ENCODE data around the gene RHBDL2. TPM values are rescaled to one million over a fixed set of nuclear protein-coding genes. Genes with fewer than 3 reads are reported as not detected.
"Not testable (repeated sequence)": the region's sequence is repeated elsewhere in the genome, so short reads cannot be mapped to it uniquely, and the experiment has no call there.

RHBDL2 gene
- total and polyA plus RNA-seq, 2 of the 13 experiments (the other 11 are each of a cell fraction or from before 2014, with no cell fraction given) = 3.3 to 5.4 TPM

DNA sequence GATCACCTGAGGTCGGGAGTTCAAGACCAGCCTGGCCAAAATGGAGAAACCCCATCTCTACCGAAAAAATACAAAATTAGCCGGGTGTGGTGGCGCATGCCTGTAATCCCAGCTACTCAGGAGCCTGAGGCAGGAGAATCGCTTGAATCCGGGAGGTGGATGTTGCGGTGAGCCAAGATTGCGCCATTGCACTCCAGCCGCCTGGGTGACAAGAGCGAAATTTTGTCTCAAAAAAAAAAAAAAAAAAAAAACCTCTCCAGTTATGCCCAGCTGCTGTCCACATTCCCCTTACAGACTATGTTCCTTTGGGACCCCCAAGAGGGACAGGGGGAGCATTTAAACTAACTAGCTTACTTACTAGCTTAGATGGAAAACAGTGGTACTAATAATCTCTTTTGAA lies 105.3 kb downstream of the RHBDL2 start:
- WGBS (ENCODE audit: low lambda C conversion rate) = 86% methylated on average over 9 of the region's 10 CpGs
- H3K79me2 ChIP-seq (ENCODE audit: insufficient read depth, low read length); H4K20me1 ChIP-seq (ENCODE audit: insufficient read depth, low read length); in situ Hi-C loops (cut with HindIII; ENCODE audit: extremely low pct_ligation_motif_present, low pct_unique_long_range_greater_than_20kb); H3K4me2 ChIP-seq (ENCODE audit: low read depth, low read length); H3K4me1 ChIP-seq (ENCODE audit: insufficient read depth, low read length); H2AFZ ChIP-seq (ENCODE audit: low read length); H3K9ac ChIP-seq (ENCODE audit: insufficient read depth, low read depth, low read length); H3K27me3 ChIP-seq (ENCODE audit: control insufficient read depth in 1 of 2, insufficient read depth in 2 of 2, low read length in 2 of 2); BruUV-seq (replicated peaks); ATAC-seq; CTCF ChIA-PET (ENCODE audit: low intra/inter-chr PET ratio, low total read pairs); H3K27ac ChIP-seq (ENCODE audit: extremely low read length, insufficient read depth, low read length); POLR2A ChIA-PET; DNase-seq (ENCODE audit: low spot score); H3K4me3 ChIP-seq (replicated peaks in 1 of 3; ENCODE audit: insufficient read depth in 1 of 3, low read depth in 2 of 3, low read length in 3 of 3); FAIRE-seq; H3K9me3 ChIP-seq (ENCODE audit: low read length): not testable (repeated sequence)
- intact Hi-C loops (cut with micrococcal nuclease; ENCODE audit: unreplicated experiment) = loop anchor here (5.0 kb wide), 2 partner anchors 256 to 799 kb away; no protein-coding TSS in a partner anchor
- peaks cover 8 to 24% of the 10 kb centered on the region in 2 experiments for H3K36me3 ChIP-seq (replicated peaks in 1 of 2; ENCODE audit: control insufficient read depth in 1 of 2, insufficient read depth in 2 of 2, low read length in 2 of 2)

Small RNAs within 50 kb of the gene (small RNA-seq; reads per million reads assigned to genes)
- gene GJA9-MYCBP (ENCODE audit: insufficient read depth in 2 of 3, insufficient read length in 3 of 3, low read depth in 2 of 3, low replicate concordance in 1 of 3) (0 reads per million in 3 experiments), gene RF00019 (ENCODE audit: insufficient read depth in 2 of 3, insufficient read length in 3 of 3, low read depth in 2 of 3, low replicate concordance in 1 of 3) (0 reads per million in 3 experiments), gene RNU6-605P (ENCODE audit: insufficient read depth in 2 of 3, insufficient read length in 3 of 3, low read depth in 2 of 3, low replicate concordance in 1 of 3) (0 reads per million in 3 experiments)

Other genes with a start within 250 kb of the RHBDL2 start
- 7.6 and 15.4 TPM in 2 replicates for gene RRAGC, start 82.1 kb downstream of the RHBDL2 start, total RNA-seq (2016; rRNA removed; fragmentation: Illumina TruSeq; extraction: Trizol)
- gene RRAGC, start 82.1 kb downstream of the RHBDL2 start, polyA plus RNA-seq (2011; rRNA removed) = 6.4 and 8.0 TPM in 2 replicates
- 30.4 and 48.0 TPM in 2 replicates for gene MYCBP, start 68.5 kb downstream of the RHBDL2 start, total RNA-seq (2016; rRNA removed; fragmentation: Illumina TruSeq; extraction: Trizol)
- 7.3 and 11.4 TPM in 2 replicates for gene MYCBP, start 68.5 kb downstream of the RHBDL2 start, polyA plus RNA-seq (2011; rRNA removed)
- gene GJA9, start 60.2 kb downstream of the RHBDL2 start, total RNA-seq (2016; rRNA removed; fragmentation: Illumina TruSeq; extraction: Trizol) = 0.13 and 0.14 TPM in 2 replicates
- gene GJA9, start 60.2 kb downstream of the RHBDL2 start, polyA plus RNA-seq (2011; rRNA removed) = 0.08 TPM in 1 of 2 replicates, not detected in the other
- 123 and 154 TPM in 2 replicates for gene AKIRIN1, start 49.4 kb upstream of the RHBDL2 start, total RNA-seq (2016; rRNA removed; fragmentation: Illumina TruSeq; extraction: Trizol)
- 96.9 and 157 TPM in 2 replicates for gene AKIRIN1, start 49.4 kb upstream of the RHBDL2 start, polyA plus RNA-seq (2011; rRNA removed)
- 466 and 655 TPM in 2 replicates for gene NDUFS5, start 84.5 kb upstream of the RHBDL2 start, total RNA-seq (2016; rRNA removed; fragmentation: Illumina TruSeq; extraction: Trizol)
- gene NDUFS5, start 84.5 kb upstream of the RHBDL2 start, polyA plus RNA-seq (2011; rRNA removed) = 219 and 263 TPM in 2 replicates